HG02970 (cell line): Measurements from ENCODE around the gene BARHL2.

Source experiments
- ATAC-seq: cut with Tn5 transposase; IDR thresholded peaks from one replicate; pipeline ENCODE4 v1.9.1; 2021; ENCODE audit warnings: mild to moderate bottlenecking, moderate library complexity, moderate number of reproducible peaks; ENCODE audit not compliant: unreplicated experiment, low FRiP score

BARHL2 gene

GRCh38 chr1:90716552-90717355 lies at the start of gene BARHL2:
BARHL2 (minus strand) TSS chr1:90717302; CDS start chr1:90717195, 107 bp downstream.
- no peak for ATAC-seq

- no peak for ATAC-seq
Observed at GRCh38 chr1:90763930-90764329, 46.8 kb upstream of the BARHL2 start.

- ATAC-seq: no peak
Observed at GRCh38 chr1:90763506-90763905, 46.4 kb upstream of the BARHL2 start.

GRCh38 chr1:90761781-90762589 lies 44.9 kb upstream of the BARHL2 start:
- ATAC-seq: no peak

GRCh38 chr1:90761156-90761555 lies 44.1 kb upstream of the BARHL2 start:
- ATAC-seq: no peak

GRCh38 chr1:90753556-90753955 lies 36.5 kb upstream of the BARHL2 start:
- no peak for ATAC-seq

- no peak for ATAC-seq
Observed at GRCh38 chr1:90748668-90749067, 31.6 kb upstream of the BARHL2 start.

- no peak for ATAC-seq
Observed at GRCh38 chr1:90746857-90747256, 29.8 kb upstream of the BARHL2 start.

GRCh38 chr1:90745972-90746371 lies 28.9 kb upstream of the BARHL2 start:
- no peak for ATAC-seq

- no peak for ATAC-seq
Observed at GRCh38 chr1:90732136-90732535, 15.0 kb upstream of the BARHL2 start.

GRCh38 chr1:90731382-90732050 lies 14.4 kb upstream of the BARHL2 start:
- ATAC-seq: no peak

GRCh38 chr1:90730243-90731022 lies 13.3 kb upstream of the BARHL2 start:
- no peak for ATAC-seq

- no peak for ATAC-seq
Observed at GRCh38 chr1:90729504-90730242, 12.6 kb upstream of the BARHL2 start.

- no peak for ATAC-seq
Observed at GRCh38 chr1:90728502-90729287, 11.6 kb upstream of the BARHL2 start.

- no peak for ATAC-seq
Observed at GRCh38 chr1:90727917-90728501, 10.9 kb upstream of the BARHL2 start.

GRCh38 chr1:90726986-90727480 lies 9.9 kb upstream of the BARHL2 start:
- no peak for ATAC-seq

GRCh38 chr1:90726425-90726985 lies 9.4 kb upstream of the BARHL2 start:
- no peak for ATAC-seq
